HepG2 (cell line): Measurements from ENCODE around the gene LTC4S. TPM values are rescaled to one million over a fixed set of nuclear protein-coding genes. Genes with fewer than 3 reads are reported as not detected.

Experiments used
- ARNT2 ChIP-seq: sonication (generic); formaldehyde crosslinking; IDR thresholded peaks from 2 replicates; pipeline ENCODE4 v1.8.0; 2022; ENCODE audit warnings: mild to moderate bottlenecking, low read depth, missing genetic modification reagents, moderate library complexity
- ARNTL ChIP-seq: sonication (generic); formaldehyde crosslinking; IDR thresholded peaks from 2 replicates; pipeline ENCODE4 v1.4.0; 2020; ENCODE audit warnings: mild to moderate bottlenecking, missing genetic modification reagents
- BCLAF1 ChIP-seq: fragments of 450-650 bp; IDR thresholded peaks from 2 replicates; pipeline ENCODE4 v1.6.1; 2017; ENCODE audit warnings: mild to moderate bottlenecking
- BRD4 ChIP-seq: sonication (generic); formaldehyde crosslinking; IDR thresholded peaks from 2 replicates; pipeline ENCODE4 v1.4.0; 2020; ENCODE audit warnings: missing genetic modification reagents
- HBP1 ChIP-seq: IDR thresholded peaks from 2 replicates; pipeline ENCODE4 v1.6.1; 2016; ENCODE audit warnings: low read depth, control low read depth
- NFRKB ChIP-seq: fragments of 450-650 bp; IDR thresholded peaks from 2 replicates; pipeline ENCODE4 v1.6.1; 2017
- POLR2AphosphoS5 ChIP-seq: IDR thresholded peaks from 2 replicates; pipeline ENCODE4 v1.6.1; 2012; ENCODE audit warnings: low read depth, low read length
- PTBP1 ChIP-seq: fragments of 200-400 bp; formaldehyde crosslinking; IDR thresholded peaks from 2 replicates; pipeline ENCODE4 v1.6.1; 2018; ENCODE audit warnings: low read length, low read depth; ENCODE audit not compliant: poor library complexity, severe bottlenecking
- RAD51 ChIP-seq: fragments of 450-650 bp; IDR thresholded peaks from 2 replicates; pipeline ENCODE4 v1.6.1; 2016; ENCODE audit warnings: borderline replicate concordance
- SAP130 ChIP-seq: IDR thresholded peaks from 2 replicates; pipeline ENCODE4 v1.6.1; 2016; ENCODE audit warnings: low read depth
- SATB2 ChIP-seq: sonication (generic); formaldehyde crosslinking; IDR thresholded peaks from 2 replicates; pipeline ENCODE4 v1.5.0; 2020; ENCODE audit warnings: missing genetic modification reagents
- SOX6 ChIP-seq, 2 experiments: fragments of 450-650 bp in 1 of 2; sonication (generic) in 1 of 2; formaldehyde crosslinking in 1 of 2; IDR thresholded peaks; 2 replicates each; pipeline versions ENCODE4 v1.4.0 to v1.6.1; 2017 to 2020; ENCODE audit warnings: antibody characterized with exemption in 1 of 2, mild to moderate bottlenecking in 1 of 2, missing genetic modification reagents in 1 of 2
- STAG1 ChIP-seq: sonication (generic); formaldehyde crosslinking; IDR thresholded peaks from 2 replicates; pipeline ENCODE4 v1.4.0; 2020; ENCODE audit warnings: missing genetic modification reagents
- THYN1 ChIP-seq: sonication (generic); formaldehyde crosslinking; IDR thresholded peaks from 2 replicates; pipeline ENCODE4 v1.8.1; 2023; ENCODE audit warnings: low read depth, mild to moderate bottlenecking, moderate library complexity, missing genetic modification reagents, borderline replicate concordance
- TRIM22 ChIP-seq: fragments of 450-650 bp; IDR thresholded peaks from 2 replicates; pipeline ENCODE4 v1.6.1; 2017
- ZBTB2 ChIP-seq: sonication (generic); formaldehyde crosslinking; IDR thresholded peaks from 2 replicates; pipeline ENCODE4 v1.8.0; 2022; ENCODE audit warnings: low read depth, missing genetic modification reagents
- ZHX1 ChIP-seq: sonication (generic); formaldehyde crosslinking; IDR thresholded peaks from 2 replicates; pipeline ENCODE4 v1.8.1; 2022; ENCODE audit warnings: low read depth, mild to moderate bottlenecking, missing genetic modification reagents
- ZNF10 ChIP-seq: sonication (generic); formaldehyde crosslinking; IDR thresholded peaks from 2 replicates; pipeline ENCODE4 v1.4.0; 2020; ENCODE audit warnings: mild to moderate bottlenecking, low read depth, missing genetic modification reagents, borderline replicate concordance
- ZNF224 ChIP-seq: sonication (generic); formaldehyde crosslinking; IDR thresholded peaks from 2 replicates; pipeline ENCODE4 v1.5.0; 2020; ENCODE audit warnings: mild to moderate bottlenecking, missing genetic modification reagents
- ZNF468 ChIP-seq: sonication (generic); formaldehyde crosslinking; IDR thresholded peaks from 2 replicates; pipeline ENCODE4 v1.8.0; 2022; ENCODE audit warnings: mild to moderate bottlenecking, moderate library complexity, missing genetic modification reagents
- ZNF605 ChIP-seq: sonication (generic); formaldehyde crosslinking; IDR thresholded peaks from 2 replicates; pipeline ENCODE4 v1.8.0; 2022; ENCODE audit warnings: mild to moderate bottlenecking, missing genetic modification reagents
- polyA plus RNA-seq, 8 experiments: library from polyadenylated mRNA; depleted of rRNA in 3 of 8; stranded (reverse) in 7 of 8; unstranded in 1 of 8; fragments of >200 nt; fragmentation: Illumina TruSeq in 4 of 8; extraction: Trizol in 4 of 8; gene quantifications; 2 replicates each; pipeline versions ENCODE4 v1.2.1 to v1.2.3, GENCODE V29; 2011 to 2016; ENCODE audit warnings: low read depth in 4 of 8, missing spikeins in 1 of 8, mixed read lengths in 1 of 8; ENCODE audit not compliant: insufficient read depth in 1 of 8
- total RNA-seq, 5 experiments: library from RNA; depleted of rRNA; stranded (reverse); fragments of >200 nt; fragmentation: Illumina TruSeq; extraction: Trizol; gene quantifications; 2 replicates each; pipeline ENCODE4 v1.2.3, GENCODE V29; 2016; ENCODE audit warnings: low read depth in 1 of 5

The LTC4S gene
- total and polyA plus RNA-seq, 2 of the 13 experiments (the other 11 are each of a cell fraction or from before 2014, with no cell fraction given) = 0.35 TPM; not detected in 1

- no peak for TF ChIP-seq TRIM22
- TF ChIP-seq SOX6 (IDR thresholded peaks at IDR 0.05) = no peak
- TF ChIP-seq SOX6 (CRISPR knock-in tag; IDR thresholded peaks at IDR 0.05) = peak; percentile 74
- no peak for TF ChIP-seq SATB2
- no peak for TF ChIP-seq ZNF468 (CRISPR knock-in tag)
- TF ChIP-seq ZBTB2 (CRISPR knock-in tag) = peak; percentile 79
- TF ChIP-seq RAD51 = peak; percentile 82
- TF ChIP-seq ZHX1 (CRISPR knock-in tag) = no peak; the same call in 1 of the 2 replicates
- TF ChIP-seq POLR2AphosphoS5 = peak; percentile 76
- peak; percentile 80 for TF ChIP-seq ZNF605
- TF ChIP-seq SAP130 (CRISPR knock-in tag) = peak; percentile 94
- no peak for TF ChIP-seq BRD4
- TF ChIP-seq STAG1 (CRISPR knock-in tag) = peak; percentile 23
- TF ChIP-seq BCLAF1 = no peak
- no peak for TF ChIP-seq ZNF224 (CRISPR knock-in tag)
- peak; percentile 93; the same call in 1 of the 2 replicates for TF ChIP-seq HBP1 (CRISPR knock-in tag)
- TF ChIP-seq ARNTL (CRISPR knock-in tag) = peak; percentile 78; the same call in 1 of the 2 replicates
- no peak for TF ChIP-seq ZNF10 (CRISPR knock-in tag)
- TF ChIP-seq THYN1 = no peak
- TF ChIP-seq NFRKB = no peak
- TF ChIP-seq ARNT2 (CRISPR knock-in tag) = peak; percentile 26; the same call in 1 of the 2 replicates
- TF ChIP-seq PTBP1 = peak; percentile 26
Observed at GRCh38 chr5:179818746-179819295, 25.0 kb downstream of the LTC4S start (continued).
